HepG2 (cell line): ENCODE data around the gene SMIM45.

Experiments
- BCL6 ChIP-seq: IDR thresholded peaks from 2 replicates; pipeline ENCODE4 v1.6.1; 2016; ENCODE audit warnings: missing genetic modification reagents, missing compliant biosample characterization
- CHD4 ChIP-seq: fragments of 200-600 bp; sonication (generic); IDR thresholded peaks from 2 replicates; pipeline ENCODE4 v1.7.0; 2017; ENCODE audit warnings: mild to moderate bottlenecking, low read length, borderline replicate concordance
- DPF2 ChIP-seq: sonication (generic); formaldehyde crosslinking; IDR thresholded peaks from 2 replicates; pipeline ENCODE4 v1.4.0; 2020; ENCODE audit warnings: mild to moderate bottlenecking, low read depth, missing genetic modification reagents, borderline replicate concordance
- GABPA ChIP-seq, 2 experiments: IDR thresholded peaks; 2 replicates each; pipeline ENCODE4 v1.6.1; 2011 to 2016; ENCODE audit warnings: low read depth in 2 of 2, low read length in 1 of 2, missing biosample characterization in 1 of 2, missing genetic modification characterization in 1 of 2
- HDAC2 ChIP-seq: sonication (generic); formaldehyde crosslinking; IDR thresholded peaks from 2 replicates; pipeline ENCODE4 v1.4.0; 2020; ENCODE audit warnings: missing genetic modification reagents
- IKZF1 ChIP-seq: fragments of 450-650 bp; IDR thresholded peaks from 2 replicates; pipeline ENCODE4 v1.7.1; 2016
- IRF2 ChIP-seq: IDR thresholded peaks from 2 replicates; pipeline ENCODE4 v1.6.1; 2018; ENCODE audit warnings: missing genetic modification reagents, missing compliant biosample characterization
- KDM5A ChIP-seq: fragments of 200-600 bp; sonication (generic); IDR thresholded peaks from 2 replicates; pipeline ENCODE4 v1.7.0; 2018; ENCODE audit warnings: antibody characterized with exemption, mild to moderate bottlenecking, low read length, borderline replicate concordance
- NAIF1 ChIP-seq: sonication (generic); formaldehyde crosslinking; IDR thresholded peaks from 2 replicates; pipeline ENCODE4 v1.5.0; 2020; ENCODE audit warnings: mild to moderate bottlenecking, missing genetic modification reagents, borderline replicate concordance
- NRL ChIP-seq: sonication (generic); formaldehyde crosslinking; IDR thresholded peaks from 2 replicates; pipeline ENCODE4 v1.5.0; 2020; ENCODE audit warnings: missing genetic modification reagents, mild to moderate bottlenecking, moderate library complexity, borderline replicate concordance
- TEAD2 ChIP-seq: sonication (generic); formaldehyde crosslinking; IDR thresholded peaks from 2 replicates; pipeline ENCODE4 v1.9.0; 2021; ENCODE audit warnings: missing genetic modification reagents
- ZNF317 ChIP-seq: sonication (generic); formaldehyde crosslinking; IDR thresholded peaks from 2 replicates; pipeline ENCODE4 v1.5.0; 2020; ENCODE audit warnings: mild to moderate bottlenecking, missing genetic modification reagents
- TF ChIP-seq, protein P1 (sequence below): sonication (generic); formaldehyde crosslinking; IDR thresholded peaks from 2 replicates; pipeline ENCODE4 v1.4.0; 2020; ENCODE audit warnings: mild to moderate bottlenecking, missing genetic modification reagents
- TF ChIP-seq, protein P2 (sequence below): sonication (generic); formaldehyde crosslinking; IDR thresholded peaks from 2 replicates; pipeline ENCODE4 v1.5.0; 2020; ENCODE audit warnings: mild to moderate bottlenecking, missing genetic modification reagents

Gene SMIM45

DNA sequence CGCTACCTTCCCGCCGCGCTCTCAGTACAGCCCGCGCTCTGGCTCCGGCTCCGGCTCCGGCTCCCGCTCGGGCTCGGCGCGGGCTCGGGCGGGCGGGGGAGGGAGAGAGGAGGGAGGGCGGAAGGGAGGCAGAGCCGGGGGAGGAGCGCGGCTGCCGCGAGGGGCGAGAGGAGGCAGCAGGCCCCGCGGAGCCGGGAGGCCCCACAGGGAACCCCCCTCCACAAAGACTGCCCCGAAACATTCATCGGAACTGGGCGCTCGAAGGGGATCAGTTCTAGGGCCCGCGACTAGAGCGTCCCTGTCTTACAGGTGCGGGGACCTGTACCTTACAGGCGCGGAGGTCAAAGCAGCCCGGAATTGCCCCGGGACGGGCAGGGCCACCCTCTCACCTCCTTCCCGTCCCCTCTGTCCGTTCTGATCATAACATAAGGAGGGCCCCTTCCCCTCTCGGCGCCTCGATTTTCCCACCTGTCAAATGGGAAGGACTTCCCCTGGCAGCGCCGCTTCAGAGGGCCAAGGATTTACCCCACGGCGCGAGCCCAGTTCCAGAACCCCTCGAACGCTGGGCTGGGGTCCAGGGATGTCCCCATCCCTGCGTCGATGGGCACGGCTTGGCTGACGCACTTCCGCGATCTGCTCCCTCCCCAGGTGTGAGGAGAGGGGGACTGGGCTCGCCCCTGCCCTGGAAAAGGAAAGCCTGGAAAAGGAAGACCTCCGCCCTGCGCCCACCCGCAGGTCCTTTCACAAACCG is 36.7 kb upstream of the SMIM45 start, which contains the start of gene SHISA8 (continued):
- TF ChIP-seq NAIF1 (CRISPR knock-in tag) (no peak), GABPA (IDR thresholded peaks at IDR 0.05; ENCODE audit: low read depth, low read length) (0 out of 2 replicates have a peak, but pooled peaks have one; percentile 11), GABPA (CRISPR knock-in tag; IDR thresholded peaks at IDR 0.05; ENCODE audit: low read depth) (no peak), IRF2 (CRISPR knock-in tag) (no peak), DPF2 (CRISPR knock-in tag) (no peak), KDM5A (no peak), IKZF1 (no peak), ZNF317 (CRISPR knock-in tag) (no peak), BCL6 (CRISPR knock-in tag) (peak; percentile 89), TEAD2 (CRISPR knock-in tag) (no peak), HDAC2 (CRISPR knock-in tag) (no peak), CHD4 (no peak), NRL (CRISPR knock-in tag) (peak; percentile 16; the same call in 1 of the 2 replicates)
- TF ChIP-seq, protein P1, sequence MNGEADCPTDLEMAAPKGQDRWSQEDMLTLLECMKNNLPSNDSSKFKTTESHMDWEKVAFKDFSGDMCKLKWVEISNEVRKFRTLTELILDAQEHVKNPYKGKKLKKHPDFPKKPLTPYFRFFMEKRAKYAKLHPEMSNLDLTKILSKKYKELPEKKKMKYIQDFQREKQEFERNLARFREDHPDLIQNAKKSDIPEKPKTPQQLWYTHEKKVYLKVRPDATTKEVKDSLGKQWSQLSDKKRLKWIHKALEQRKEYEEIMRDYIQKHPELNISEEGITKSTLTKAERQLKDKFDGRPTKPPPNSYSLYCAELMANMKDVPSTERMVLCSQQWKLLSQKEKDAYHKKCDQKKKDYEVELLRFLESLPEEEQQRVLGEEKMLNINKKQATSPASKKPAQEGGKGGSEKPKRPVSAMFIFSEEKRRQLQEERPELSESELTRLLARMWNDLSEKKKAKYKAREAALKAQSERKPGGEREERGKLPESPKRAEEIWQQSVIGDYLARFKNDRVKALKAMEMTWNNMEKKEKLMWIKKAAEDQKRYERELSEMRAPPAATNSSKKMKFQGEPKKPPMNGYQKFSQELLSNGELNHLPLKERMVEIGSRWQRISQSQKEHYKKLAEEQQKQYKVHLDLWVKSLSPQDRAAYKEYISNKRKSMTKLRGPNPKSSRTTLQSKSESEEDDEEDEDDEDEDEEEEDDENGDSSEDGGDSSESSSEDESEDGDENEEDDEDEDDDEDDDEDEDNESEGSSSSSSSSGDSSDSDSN: peak; percentile 46; the same call in 1 of the 2 replicates
- TF ChIP-seq, protein P2, sequence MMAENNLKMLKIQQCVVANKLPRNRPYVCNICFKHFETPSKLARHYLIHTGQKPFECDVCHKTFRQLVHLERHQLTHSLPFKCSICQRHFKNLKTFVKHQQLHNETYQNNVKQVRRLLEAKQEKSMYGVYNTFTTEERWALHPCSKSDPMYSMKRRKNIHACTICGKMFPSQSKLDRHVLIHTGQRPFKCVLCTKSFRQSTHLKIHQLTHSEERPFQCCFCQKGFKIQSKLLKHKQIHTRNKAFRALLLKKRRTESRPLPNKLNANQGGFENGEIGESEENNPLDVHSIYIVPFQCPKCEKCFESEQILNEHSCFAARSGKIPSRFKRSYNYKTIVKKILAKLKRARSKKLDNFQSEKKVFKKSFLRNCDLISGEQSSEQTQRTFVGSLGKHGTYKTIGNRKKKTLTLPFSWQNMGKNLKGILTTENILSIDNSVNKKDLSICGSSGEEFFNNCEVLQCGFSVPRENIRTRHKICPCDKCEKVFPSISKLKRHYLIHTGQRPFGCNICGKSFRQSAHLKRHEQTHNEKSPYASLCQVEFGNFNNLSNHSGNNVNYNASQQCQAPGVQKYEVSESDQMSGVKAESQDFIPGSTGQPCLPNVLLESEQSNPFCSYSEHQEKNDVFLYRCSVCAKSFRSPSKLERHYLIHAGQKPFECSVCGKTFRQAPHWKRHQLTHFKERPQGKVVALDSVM (CRISPR knock-in tag): peak; percentile 41; the same call in 1 of the 2 replicates
